Muscle of leg (tissue), 11 donors: ENCODE results near the gene RPTOR. TPM values are rescaled to one million over a fixed set of nuclear protein-coding genes. Genes with fewer than 3 reads are reported as not detected.

Experiments used
- DNase-seq: peaks from one replicate; pipeline ENCODE4 v3.0.0; 2013
- H3K27ac ChIP-seq: one replicate; pipeline ENCODE4 v1.5.1; 2013; ENCODE audit warnings: mild to moderate bottlenecking, low read length, control low read depth
- H3K27me3 ChIP-seq: one replicate; pipeline ENCODE4 v1.6.1; 2013; ENCODE audit warnings: low read length; ENCODE audit not compliant: control insufficient read depth, insufficient read depth
- H3K36me3 ChIP-seq: one replicate; pipeline ENCODE4 v1.6.1; 2013; ENCODE audit warnings: low read length; ENCODE audit not compliant: control insufficient read depth, insufficient read depth
- H3K4me1 ChIP-seq: one replicate; pipeline ENCODE4 v1.6.1; 2013; ENCODE audit warnings: low read length; ENCODE audit not compliant: control insufficient read depth, insufficient read depth
- H3K4me3 ChIP-seq: one replicate; pipeline ENCODE4 v1.5.1; 2013; ENCODE audit warnings: low read length, control low read depth
- H3K9me3 ChIP-seq: replicated peaks from 2 replicates; pipeline ENCODE4 v1.6.1; 2013; ENCODE audit warnings: low read depth, low read length; ENCODE audit not compliant: control insufficient read depth
- WGBS: methylation state at CpG from one replicate; pipeline ENCODE4 v1.1.5; 2013; ENCODE audit warnings: missing lambda C conversion rate; ENCODE audit not compliant: insufficient coverage; 5-methylcytosine and 5-hydroxymethylcytosine counted together
- polyA plus RNA-seq, 8 donors: library from polyadenylated mRNA; unstranded; fragments of 120-200 nt; gene quantifications; one replicate each; pipeline versions ENCODE4 v1.2.1 to v1.2.3, GENCODE V29; 2013; ENCODE audit warnings: inconsistent platforms in 1 of 8, low replicate concordance in 1 of 8; ENCODE audit not compliant: insufficient read length in 8 of 8, insufficient read depth in 1 of 8
- total RNA-seq: library from RNA; stranded (reverse); fragments of 120-200 nt; gene quantifications from one replicate; pipeline ENCODE4 v1.2.4, GENCODE V29; 2013

The RPTOR gene
- total and polyA plus RNA-seq, 9 donors = 17.3 to 23.7 (median 20.0) TPM

- Histone ChIP-seq H3K36me3 (peaks cover 5% of the 10 kb centered on the region), H3K4me1 (peaks cover 18% of the 10 kb centered on the region), H3K27me3 (no peaks in the 10 kb centered on the region), H3K4me3 (no peak overlapping the region), H3K9me3 (no peaks in the 10 kb centered on the region), H3K27ac (no peak overlapping the region)
- DNase-seq = no peak
- 63% methylated on average over 12 of the region's 18 CpGs for WGBS
Measured at GRCh38 chr17:80800481-80801391, 256.1 kb downstream of the RPTOR start.

DNA sequence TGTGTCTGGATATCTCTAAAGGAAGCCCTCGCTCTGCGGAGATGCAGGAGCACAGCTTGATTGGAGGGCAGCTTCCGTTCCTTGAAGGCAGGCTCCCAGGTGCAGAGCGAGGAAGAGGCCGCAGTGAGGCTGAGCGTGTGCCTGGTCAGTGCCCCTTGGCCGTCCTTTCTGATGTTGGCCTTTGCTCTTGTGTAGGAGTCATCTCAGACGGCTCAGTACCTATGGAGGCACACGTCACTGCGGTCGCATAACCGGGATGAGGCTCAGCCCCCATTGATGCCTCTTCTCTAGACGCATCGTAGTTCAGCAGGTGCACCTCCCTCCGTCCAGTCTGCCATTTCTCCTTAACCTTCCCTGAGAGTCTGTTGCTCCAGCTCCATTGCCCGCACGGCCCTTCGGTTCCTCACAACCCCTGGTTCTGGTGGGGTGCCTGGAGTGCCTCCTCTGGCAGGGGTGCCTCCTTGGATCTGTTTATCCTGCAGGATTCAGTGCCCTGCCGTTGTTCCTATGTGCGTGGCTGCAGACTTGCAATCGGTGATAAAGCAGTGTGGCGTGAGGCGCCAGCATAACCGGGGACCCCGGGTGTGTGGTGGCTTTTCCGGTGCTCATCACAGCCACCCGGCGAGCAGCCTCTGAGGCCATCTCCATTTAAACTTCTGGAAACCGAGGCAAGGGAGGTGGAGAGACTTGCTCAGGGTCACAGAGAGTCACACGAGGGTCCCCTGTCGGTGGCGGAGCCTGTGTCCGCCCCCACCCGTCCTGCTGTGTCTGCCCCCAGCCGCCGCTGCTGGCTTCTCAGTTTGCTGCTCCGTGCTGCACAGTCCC lies 258.2 kb downstream of the RPTOR start:
- Histone ChIP-seq H3K4me3 (no peak overlapping the region), H3K27ac (no peak overlapping the region), H3K27me3 (no peaks in the 10 kb centered on the region), H3K4me1 (peaks cover 5% of the 10 kb centered on the region), H3K36me3 (peaks cover 5% of the 10 kb centered on the region), H3K9me3 (peaks cover 16% of the 10 kb centered on the region)
- 94% methylated on average over 30 of the region's 37 CpGs for WGBS
- DNase-seq = no peak

GRCh38 chr17:80803451-80804428 lies 259.1 kb downstream of the RPTOR start:
- H3K36me3 ChIP-seq = peaks cover 5% of the 10 kb centered on the region
- H3K9me3 ChIP-seq = peaks cover 18% of the 10 kb centered on the region
- H3K4me1 ChIP-seq = peaks cover 5% of the 10 kb centered on the region
- no peak overlapping the region for H3K27ac ChIP-seq
- WGBS = 81% methylated on average over 36 of the region's 36 CpGs
- H3K27me3 ChIP-seq = no peaks in the 10 kb centered on the region
- no peak for DNase-seq
- H3K4me3 ChIP-seq = no peak overlapping the region

DNA sequence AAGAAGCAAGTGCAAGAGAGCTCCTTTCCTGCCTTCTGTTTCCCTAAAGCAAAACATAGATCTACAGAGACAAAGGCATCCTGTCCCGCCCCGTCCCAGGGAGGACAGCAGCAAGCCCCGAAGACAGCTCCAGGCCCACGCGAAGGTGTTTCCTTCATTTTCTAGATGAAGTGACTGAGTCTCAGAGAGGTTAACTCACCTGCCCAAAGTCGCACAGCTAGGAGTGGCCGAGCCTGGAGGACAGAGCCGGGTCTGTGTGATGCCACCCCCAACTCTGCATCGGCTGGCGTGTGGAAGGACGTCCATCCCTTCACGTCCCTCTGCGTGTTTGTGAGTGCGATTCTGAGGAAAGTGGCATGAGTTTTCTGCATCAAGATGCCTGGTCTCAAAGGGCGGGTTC lies 259.8 kb downstream of the RPTOR start:
- peaks cover 5% of the 10 kb centered on the region for H3K4me1 ChIP-seq
- H3K9me3 ChIP-seq = peaks cover 18% of the 10 kb centered on the region
- no peaks in the 10 kb centered on the region for H3K36me3 ChIP-seq
- no peak overlapping the region for H3K27ac ChIP-seq
- no peaks in the 10 kb centered on the region for H3K27me3 ChIP-seq
- WGBS = 90% methylated on average over 12 of the region's 15 CpGs
- no peak for DNase-seq
- H3K4me3 ChIP-seq = no peak overlapping the region

- Histone ChIP-seq H3K4me1 (peaks cover 5% of the 10 kb centered on the region), H3K36me3 (no peaks in the 10 kb centered on the region), H3K4me3 (no peak overlapping the region), H3K27me3 (no peaks in the 10 kb centered on the region), H3K27ac (no peak overlapping the region), H3K9me3 (peaks cover 18% of the 10 kb centered on the region)
- DNase-seq = no peak
- 24% methylated on average over 7 of the region's 15 CpGs for WGBS
Measured at GRCh38 chr17:80805032-80805751, 260.6 kb downstream of the RPTOR start.

- DNase-seq = no peak
- Histone ChIP-seq H3K36me3 (peaks cover 2% of the 10 kb centered on the region), H3K27ac (no peak overlapping the region), H3K4me1 (peaks cover 3% of the 10 kb centered on the region), H3K9me3 (peaks cover 18% of the 10 kb centered on the region), H3K4me3 (no peak overlapping the region), H3K27me3 (no peaks in the 10 kb centered on the region)
- WGBS = 100% methylated on average over 2 of the region's 4 CpGs
Measured at GRCh38 chr17:80807014-80807413, 262.4 kb downstream of the RPTOR start.

- WGBS = 56% methylated on average over 1 of the region's 1 CpG
- H3K27ac ChIP-seq = no peak overlapping the region
- H3K27me3 ChIP-seq = no peaks in the 10 kb centered on the region
- H3K36me3 ChIP-seq = peaks cover 5% of the 10 kb centered on the region
- no peak for DNase-seq
- peaks cover 3% of the 10 kb centered on the region for H3K4me1 ChIP-seq
- H3K4me3 ChIP-seq = no peak overlapping the region
- peaks cover 18% of the 10 kb centered on the region for H3K9me3 ChIP-seq
Measured at GRCh38 chr17:80807882-80808281, 263.2 kb downstream of the RPTOR start.

GRCh38 chr17:80811181-80812105 lies 266.8 kb downstream of the RPTOR start:
- no peak for DNase-seq
- H3K27me3 ChIP-seq = no peaks in the 10 kb centered on the region
- H3K36me3 ChIP-seq = peaks cover 5% of the 10 kb centered on the region
- 85% methylated on average over 17 of the region's 21 CpGs for WGBS
- no peak overlapping the region for H3K4me3 ChIP-seq
- no peak overlapping the region for H3K27ac ChIP-seq
- H3K9me3 ChIP-seq = peaks cover 11% of the 10 kb centered on the region
- peaks cover 11% of the 10 kb centered on the region for H3K4me1 ChIP-seq
